Mesothelial cell of epicardium (in vitro differentiated cells): ENCODE results near the gene ASXL1. TPM values are rescaled to one million over a fixed set of nuclear protein-coding genes. Genes with fewer than 3 reads are reported as not detected.

Experiments
- DNase-seq, 2 experiments: peaks; one replicate each; pipeline ENCODE4 v3.0.0; 2021; ENCODE audit warnings: low spot score in 2 of 2; ENCODE audit not compliant: unreplicated experiment in 2 of 2
- H3K27ac Mint-ChIP-seq: 2 replicates; pipeline ENCODE4 v1.8.0; 2021; ENCODE audit warnings: mixed read lengths
- H3K27me3 Mint-ChIP-seq: 2 replicates; pipeline ENCODE4 v1.8.0; 2021; ENCODE audit warnings: low read depth, mixed read lengths
- H3K36me3 Mint-ChIP-seq: 2 replicates; pipeline ENCODE4 v1.8.0; 2021; ENCODE audit warnings: mixed read lengths
- H3K4me1 Mint-ChIP-seq: 2 replicates; pipeline ENCODE4 v1.8.0; 2021; ENCODE audit warnings: mixed read lengths
- H3K4me3 Mint-ChIP-seq: 2 replicates; pipeline ENCODE4 v1.8.0; 2021; ENCODE audit warnings: mild to moderate bottlenecking, moderate library complexity, mixed read lengths
- H3K9me3 Mint-ChIP-seq: 2 replicates; pipeline ENCODE4 v1.8.0; 2021; ENCODE audit warnings: mixed read lengths
- total RNA-seq: library from RNA; stranded (reverse); gene quantifications from 3 replicates; pipeline ENCODE4 v1.2.1, GENCODE V29; 2021
- TF ChIP-seq, protein P1 (sequence below): fragments of 200-600 bp; sonication (generic); IDR thresholded peaks from one replicate; pipeline ENCODE4 v1.5.0; 2021; ENCODE audit warnings: antibody characterized with exemption; ENCODE audit not compliant: unreplicated experiment

The ASXL1 gene
- total RNA-seq, 1 donor from 2014 or later = 182 TPM

DNA sequence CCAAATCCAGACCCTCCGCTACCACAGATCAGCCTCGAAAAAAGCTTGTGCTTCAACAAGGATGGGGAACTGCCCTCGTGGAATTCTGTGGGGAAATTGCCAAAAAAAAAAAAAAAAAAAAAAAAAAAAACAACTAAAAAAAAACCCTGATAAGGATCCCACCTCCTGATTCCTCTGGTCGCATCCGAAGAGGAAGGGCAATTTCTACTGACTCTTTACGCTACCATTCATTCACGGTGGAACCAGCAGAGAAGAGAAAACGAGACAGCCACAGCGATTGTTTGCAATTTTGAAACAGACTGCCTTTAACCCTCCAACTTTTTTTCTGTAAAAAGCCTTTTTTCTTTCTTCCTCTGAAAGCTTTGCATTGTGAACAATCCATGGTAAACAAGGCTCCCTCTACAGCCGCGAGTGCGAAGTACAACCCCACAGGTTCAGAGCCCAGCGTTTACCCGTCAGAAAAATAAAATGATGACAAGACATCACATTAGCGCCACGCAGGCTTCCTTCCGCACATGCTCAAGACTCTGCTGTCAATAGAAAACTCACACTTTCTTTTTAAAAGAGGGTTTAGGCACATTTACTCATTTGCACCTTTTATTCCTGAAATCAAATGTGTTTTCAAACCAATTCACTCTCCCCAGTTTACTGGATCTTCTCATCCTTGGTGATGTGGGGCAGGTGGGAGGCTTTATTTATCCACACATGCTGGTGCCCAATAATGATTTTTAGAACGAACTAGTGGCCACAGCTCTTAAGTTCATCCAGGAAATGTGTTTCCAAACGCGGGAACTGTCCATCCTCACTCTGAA is 127.0 kb downstream of the ASXL1 start:
- peak in 1 of 2 experiments; percentile 79 for DNase-seq
- H3K4me1 Mint-ChIP-seq = peaks cover 34% of the 10 kb centered on the region
- peak overlapping the region; percentile 98 for H3K27ac Mint-ChIP-seq
- H3K4me3 Mint-ChIP-seq = peak overlapping the region; percentile 85
- TF ChIP-seq, protein P1, sequence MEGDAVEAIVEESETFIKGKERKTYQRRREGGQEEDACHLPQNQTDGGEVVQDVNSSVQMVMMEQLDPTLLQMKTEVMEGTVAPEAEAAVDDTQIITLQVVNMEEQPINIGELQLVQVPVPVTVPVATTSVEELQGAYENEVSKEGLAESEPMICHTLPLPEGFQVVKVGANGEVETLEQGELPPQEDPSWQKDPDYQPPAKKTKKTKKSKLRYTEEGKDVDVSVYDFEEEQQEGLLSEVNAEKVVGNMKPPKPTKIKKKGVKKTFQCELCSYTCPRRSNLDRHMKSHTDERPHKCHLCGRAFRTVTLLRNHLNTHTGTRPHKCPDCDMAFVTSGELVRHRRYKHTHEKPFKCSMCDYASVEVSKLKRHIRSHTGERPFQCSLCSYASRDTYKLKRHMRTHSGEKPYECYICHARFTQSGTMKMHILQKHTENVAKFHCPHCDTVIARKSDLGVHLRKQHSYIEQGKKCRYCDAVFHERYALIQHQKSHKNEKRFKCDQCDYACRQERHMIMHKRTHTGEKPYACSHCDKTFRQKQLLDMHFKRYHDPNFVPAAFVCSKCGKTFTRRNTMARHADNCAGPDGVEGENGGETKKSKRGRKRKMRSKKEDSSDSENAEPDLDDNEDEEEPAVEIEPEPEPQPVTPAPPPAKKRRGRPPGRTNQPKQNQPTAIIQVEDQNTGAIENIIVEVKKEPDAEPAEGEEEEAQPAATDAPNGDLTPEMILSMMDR = peak; percentile 76
- peaks cover 7% of the 10 kb centered on the region for H3K36me3 Mint-ChIP-seq
- H3K27me3 Mint-ChIP-seq = no peaks in the 10 kb centered on the region
- H3K9me3 Mint-ChIP-seq = peaks cover 5% of the 10 kb centered on the region

DNA sequence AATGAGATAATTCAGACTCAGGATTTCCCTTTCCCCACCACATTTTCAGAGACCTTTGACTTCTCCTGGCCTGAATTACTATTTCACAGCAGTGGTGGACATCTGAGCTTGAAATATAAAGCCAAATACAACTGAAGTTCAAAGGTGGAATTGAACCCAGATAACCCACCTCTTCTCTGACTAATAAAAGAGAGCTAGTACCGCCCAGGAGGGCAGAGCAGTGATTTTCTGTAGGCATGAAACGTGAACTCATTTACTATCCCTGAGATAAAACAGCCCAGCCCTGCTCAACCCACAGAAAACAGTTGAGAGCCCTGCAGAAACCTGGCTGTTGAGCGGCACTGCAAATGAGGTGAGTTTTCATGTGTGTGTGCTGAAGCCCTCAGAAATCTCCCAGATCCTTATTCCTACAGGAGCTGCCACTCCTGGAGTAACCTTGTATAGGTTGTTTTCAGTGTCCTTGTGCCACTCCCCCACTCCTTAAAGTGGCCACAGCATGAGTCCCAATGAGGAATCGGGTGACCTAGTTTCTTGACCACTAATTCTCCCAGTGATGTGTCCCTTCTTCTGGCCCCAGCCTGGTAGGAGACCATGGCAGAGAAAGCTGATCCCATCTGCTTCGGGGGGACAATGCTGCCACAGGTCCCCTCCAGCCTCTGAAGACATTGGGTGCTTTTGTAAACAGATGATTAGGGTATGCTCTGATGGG is 127.8 kb downstream of the ASXL1 start:
- TF ChIP-seq, protein P1 = no peak
- Mint-ChIP-seq H3K9me3 (peaks cover 5% of the 10 kb centered on the region), H3K4me3 (peak overlapping the region; percentile 85), H3K36me3 (peaks cover 7% of the 10 kb centered on the region), H3K4me1 (peaks cover 26% of the 10 kb centered on the region), H3K27me3 (no peaks in the 10 kb centered on the region), H3K27ac (peak overlapping the region; percentile 98)
- DNase-seq = no peak

DNA sequence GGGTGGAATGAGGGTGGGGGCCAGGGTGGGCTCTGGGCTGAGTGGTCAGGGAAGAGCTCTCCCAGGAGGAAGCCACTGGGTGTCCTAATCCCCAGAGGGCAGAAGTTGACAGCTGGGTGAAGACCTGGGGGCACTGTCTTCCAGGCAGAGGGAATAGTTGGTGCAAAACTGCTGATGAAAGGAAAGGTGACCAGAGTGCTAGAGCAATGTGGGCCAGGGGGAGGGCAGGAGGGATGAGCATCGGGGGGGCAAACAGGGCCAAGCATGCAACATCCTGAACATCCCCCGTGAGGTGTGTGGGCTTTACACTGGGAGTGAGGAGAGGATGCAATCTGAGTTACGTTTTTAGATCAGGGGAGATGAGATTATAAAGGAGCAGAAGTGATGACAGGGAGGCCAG is 129.2 kb downstream of the ASXL1 start:
- H3K9me3 Mint-ChIP-seq = peaks cover 5% of the 10 kb centered on the region
- DNase-seq = no peak
- peaks cover 11% of the 10 kb centered on the region for H3K36me3 Mint-ChIP-seq
- H3K27ac Mint-ChIP-seq = no peak overlapping the region
- TF ChIP-seq, protein P1 = no peak
- peaks cover 16% of the 10 kb centered on the region for H3K4me1 Mint-ChIP-seq
- no peak overlapping the region for H3K4me3 Mint-ChIP-seq
- no peaks in the 10 kb centered on the region for H3K27me3 Mint-ChIP-seq

DNA sequence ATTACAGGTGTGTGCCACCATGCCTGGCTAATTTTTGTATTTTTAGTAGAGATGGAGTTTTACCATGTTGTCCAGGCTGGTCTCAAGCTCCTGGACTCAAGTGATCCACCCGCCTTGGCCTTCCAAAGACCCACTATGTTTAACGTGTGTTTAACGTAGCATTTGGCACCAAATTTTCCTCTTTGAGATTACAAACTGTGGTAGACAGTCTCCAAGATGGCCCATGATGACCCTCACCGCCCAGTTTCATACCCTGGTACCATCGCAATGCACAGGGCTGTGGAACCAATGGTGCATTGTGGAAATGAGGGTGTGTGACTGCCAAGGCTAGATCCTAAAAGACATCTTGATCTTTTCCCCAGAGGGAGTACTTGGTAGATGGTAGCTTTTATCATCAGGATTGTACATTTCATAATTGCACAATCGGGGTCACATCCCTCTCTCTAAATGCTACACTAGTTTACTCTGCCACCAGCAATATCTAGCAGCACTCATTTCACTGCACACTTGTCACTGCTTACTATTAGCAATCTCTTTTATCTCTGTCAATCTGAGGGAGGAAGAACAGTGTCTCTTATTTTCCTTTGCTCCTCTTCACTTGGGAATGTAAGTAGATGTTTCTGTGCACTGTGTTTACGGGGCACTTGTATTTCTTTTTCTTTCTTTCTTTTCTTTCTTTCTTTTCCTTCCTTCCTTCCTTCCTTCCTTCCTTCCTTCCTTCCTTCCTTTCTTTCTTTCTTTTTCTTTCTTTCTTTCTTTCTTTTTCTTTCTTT is 130.1 kb downstream of the ASXL1 start:
- no peak for DNase-seq
- peaks cover 16% of the 10 kb centered on the region for H3K4me1 Mint-ChIP-seq
- H3K36me3 Mint-ChIP-seq = peaks cover 11% of the 10 kb centered on the region
- no peaks in the 10 kb centered on the region for H3K27me3 Mint-ChIP-seq
- H3K9me3 Mint-ChIP-seq = peaks cover 5% of the 10 kb centered on the region
- no peak overlapping the region for H3K4me3 Mint-ChIP-seq
- TF ChIP-seq, protein P1 = no peak
- H3K27ac Mint-ChIP-seq = no peak overlapping the region

Other genes with a start within 250 kb of the ASXL1 start
- 77.8 to 82.2 TPM (median 80.2 TPM) in 3 replicates for gene TM9SF4, start 248.6 kb upstream of the ASXL1 start, total RNA-seq
- 37.4 to 38.1 TPM (median 37.8 TPM) in 3 replicates for gene PLAGL2, start 150.6 kb upstream of the ASXL1 start, total RNA-seq
- 43.7 to 46.3 TPM (median 45.3 TPM) in 3 replicates for gene POFUT1, start 150.5 kb upstream of the ASXL1 start, total RNA-seq
- gene KIF3B, start 80.7 kb upstream of the ASXL1 start, total RNA-seq = 21.1 to 22.2 TPM (median 21.3 TPM) in 3 replicates
- gene NOL4L, start 227.0 kb downstream of the ASXL1 start, total RNA-seq = 90.6 to 93.7 TPM (median 91.3 TPM) in 3 replicates